Ishikawa (cell line): ENCODE results near the gene APOL5.

Experiments used
- CEBPB ChIP-seq: IDR thresholded peaks from 2 replicates; pipeline ENCODE4 v1.6.1; 2012
- CREB1 ChIP-seq: IDR thresholded peaks from 2 replicates; pipeline ENCODE4 v1.6.1; 2012; ENCODE audit warnings: low read depth
- EP300 ChIP-seq: IDR thresholded peaks from 2 replicates; pipeline ENCODE4 v1.6.1; 2012; ENCODE audit warnings: borderline replicate concordance
- FOXM1 ChIP-seq: IDR thresholded peaks from 2 replicates; pipeline ENCODE4 v1.6.1; 2012; ENCODE audit warnings: low read depth, borderline replicate concordance
- MAX ChIP-seq: IDR thresholded peaks from 2 replicates; pipeline ENCODE4 v1.6.1; 2012
- NFIC ChIP-seq: IDR thresholded peaks from 2 replicates; pipeline ENCODE4 v1.6.1; 2012
- RAD21 ChIP-seq: IDR thresholded peaks from 2 replicates; pipeline ENCODE4 v1.6.1; 2012; ENCODE audit warnings: low read depth
- REST ChIP-seq: IDR thresholded peaks from 2 replicates; pipeline ENCODE4 v1.6.1; 2012; ENCODE audit warnings: low read depth, mild to moderate bottlenecking
- TAF1 ChIP-seq: IDR thresholded peaks from 2 replicates; pipeline ENCODE4 v1.6.1; 2012; ENCODE audit warnings: low read depth, mild to moderate bottlenecking
- TEAD4 ChIP-seq: IDR thresholded peaks from 2 replicates; pipeline ENCODE4 v1.6.1; 2012
- YY1 ChIP-seq: IDR thresholded peaks from 2 replicates; pipeline ENCODE4 v1.6.1; 2012; ENCODE audit warnings: low read depth

GRCh38 chr22:35775339-35775738 is 57.7 kb downstream of the APOL5 start:
- no peak for TF ChIP-seq RAD21
- TF ChIP-seq REST = no peak
- no peak for TF ChIP-seq YY1
- no peak for TF ChIP-seq CEBPB
- TF ChIP-seq TAF1 = no peak
- no peak for TF ChIP-seq FOXM1
- no peak for TF ChIP-seq NFIC
- no peak for TF ChIP-seq MAX
- TF ChIP-seq TEAD4 = no peak
- no peak for TF ChIP-seq CREB1
- no peak for TF ChIP-seq EP300
